GM18508 (cell line): ENCODE measurements around the gene MANSC1.
A peak's percentile ranks its signal among the peaks of the same experiment; 100 is the strongest.
"Not testable (repeated sequence)": the region's sequence is repeated elsewhere in the genome, so short reads cannot be mapped to it uniquely, and the experiment has no call there.

Experiments
- ATAC-seq: cut with Tn5 transposase; IDR thresholded peaks from one replicate; pipeline ENCODE4 v1.9.1; 2021; ENCODE audit warnings: moderate number of reproducible peaks; ENCODE audit not compliant: insufficient read depth, unreplicated experiment

The MANSC1 gene

GRCh38 chr12:12366701-12367481 is 16.8 kb upstream of the MANSC1 start:
- no peak for ATAC-seq

- no peak for ATAC-seq
These were observed 15.9 kb upstream of the MANSC1 start for GRCh38 chr12:12365931-12366431.

- no peak for ATAC-seq
These were observed 15.4 kb upstream of the MANSC1 start for GRCh38 chr12:12365446-12365802.

- no peak for ATAC-seq
These were observed 14.9 kb upstream of the MANSC1 start for GRCh38 chr12:12364787-12365445.

GRCh38 chr12:12358528-12358927 is 8.5 kb upstream of the MANSC1 start:
- ATAC-seq, result no peak

- no peak for ATAC-seq
These were observed 7.8 kb upstream of the MANSC1 start for GRCh38 chr12:12357719-12358461.

GRCh38 chr12:12356896-12357718 is 7.1 kb upstream of the MANSC1 start, which contains the start of gene BORCS5:
TSS of gene BORCS5 (plus strand) at chr12:12357078. CDS start at chr12:12357452, 374 bp downstream.
- ATAC-seq, result peak; percentile 75

GRCh38 chr12:12356467-12356895 is 6.4 kb upstream of the MANSC1 start:
- no peak for ATAC-seq

- no peak for ATAC-seq
These were observed 3.8 kb upstream of the MANSC1 start for GRCh38 chr12:12353807-12354206.

GRCh38 chr12:12353276-12353675 is 3.2 kb upstream of the MANSC1 start:
- ATAC-seq, result no peak

GRCh38 chr12:12351468-12352185 is 1.6 kb upstream of the MANSC1 start:
- ATAC-seq, result not testable (repeated sequence)

- no peak for ATAC-seq
These were observed 924 bp upstream of the MANSC1 start for GRCh38 chr12:12350868-12351463.

- ATAC-seq, result no peak
These were observed 11.4 kb downstream of the MANSC1 start for GRCh38 chr12:12338527-12339168.

- ATAC-seq, result no peak
These were observed 13.5 kb downstream of the MANSC1 start for GRCh38 chr12:12336511-12336910.

GRCh38 chr12:12336049-12336411 is 14.0 kb downstream of the MANSC1 start:
- no peak for ATAC-seq

GRCh38 chr12:12334367-12335040 is 15.5 kb downstream of the MANSC1 start:
- ATAC-seq, result no peak

- no peak for ATAC-seq
These were observed 16.4 kb downstream of the MANSC1 start for GRCh38 chr12:12333407-12334366.
